ENCODE data around the gene WWOX. TPM values are rescaled to one million over a fixed set of nuclear protein-coding genes. Genes with fewer than 3 reads are reported as not detected.

WWOX gene
- total and polyA plus RNA-seq, 2 of the 13 experiments (the other 11 are each of a cell fraction or from before 2014, with no cell fraction given), result 9.1 to 37.4 TPM

DNA sequence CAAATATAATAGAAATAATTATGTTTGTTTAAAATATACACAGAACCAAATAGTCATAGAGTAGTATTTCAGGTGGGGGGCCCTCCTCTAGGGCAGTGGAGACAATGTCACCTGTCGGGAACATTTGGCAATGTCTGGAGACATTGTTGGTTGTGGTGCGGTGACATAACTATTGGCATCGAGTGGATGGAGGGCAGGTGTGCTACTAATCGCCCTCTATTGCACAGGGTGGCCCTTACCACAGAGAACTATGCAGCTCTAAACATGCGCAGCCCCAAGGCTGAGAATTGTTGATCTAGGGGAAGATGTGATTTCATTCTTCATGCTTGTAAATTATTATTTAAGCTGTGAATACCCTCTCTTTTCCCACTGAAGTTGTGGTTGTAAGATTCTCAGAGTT lies 594.0 kb downstream of the WWOX start:
- H2AFZ ChIP-seq (ENCODE audit: low read length), result no peak overlapping the region
- no peak overlapping the region for H3K27ac ChIP-seq (ENCODE audit: extremely low read length, insufficient read depth, low read length)
- no peak overlapping the region for H3K9ac ChIP-seq (ENCODE audit: insufficient read depth, low read depth, low read length)
- BruUV-seq (replicated peaks), result no TSS peak
- FAIRE-seq, result no peak
- no peaks in the 10 kb centered on the region for H4K20me1 ChIP-seq (ENCODE audit: insufficient read depth, low read length)
- intact Hi-C loops (cut with micrococcal nuclease; ENCODE audit: unreplicated experiment), result no loop called here
- no peak overlapping the region for H3K4me2 ChIP-seq (ENCODE audit: low read depth, low read length)
- H3K9me3 ChIP-seq (ENCODE audit: low read length), result no peaks in the 10 kb centered on the region
- in situ Hi-C loops (cut with HindIII; ENCODE audit: extremely low pct_ligation_motif_present, low pct_unique_long_range_greater_than_20kb), result no loop called here
- DNase-seq (ENCODE audit: low spot score), result no peak
- CTCF ChIA-PET (ENCODE audit: low intra/inter-chr PET ratio, low total read pairs), result no interaction called here
- peaks cover 10% of the 10 kb centered on the region for H3K4me1 ChIP-seq (ENCODE audit: insufficient read depth, low read length)
- no peak for ATAC-seq
- no peaks in the 10 kb centered on the region for H3K36me3 ChIP-seq (replicated peaks in 1 of 2; ENCODE audit: control insufficient read depth in 1 of 2, insufficient read depth in 2 of 2, low read length in 2 of 2)
- WGBS (ENCODE audit: low lambda C conversion rate), result 76% methylated on average over 5 of the region's 5 CpGs
- H3K27me3 ChIP-seq (ENCODE audit: control insufficient read depth in 1 of 2, insufficient read depth in 2 of 2, low read length in 2 of 2), result no peaks in the 10 kb centered on the region
- no peaks in the 10 kb centered on the region for H3K79me2 ChIP-seq (ENCODE audit: insufficient read depth, low read length)
- no peak overlapping the region for H3K4me3 ChIP-seq (replicated peaks in 1 of 3; ENCODE audit: insufficient read depth in 1 of 3, low read depth in 2 of 3, low read length in 3 of 3)
- POLR2A ChIA-PET, result no interaction called here
- TF ChIP-seq DNMT3B (CRISPR knock-in tag; conservative IDR thresholded peaks at IDR 0.05), result no peak
- TF ChIP-seq, protein P1, sequence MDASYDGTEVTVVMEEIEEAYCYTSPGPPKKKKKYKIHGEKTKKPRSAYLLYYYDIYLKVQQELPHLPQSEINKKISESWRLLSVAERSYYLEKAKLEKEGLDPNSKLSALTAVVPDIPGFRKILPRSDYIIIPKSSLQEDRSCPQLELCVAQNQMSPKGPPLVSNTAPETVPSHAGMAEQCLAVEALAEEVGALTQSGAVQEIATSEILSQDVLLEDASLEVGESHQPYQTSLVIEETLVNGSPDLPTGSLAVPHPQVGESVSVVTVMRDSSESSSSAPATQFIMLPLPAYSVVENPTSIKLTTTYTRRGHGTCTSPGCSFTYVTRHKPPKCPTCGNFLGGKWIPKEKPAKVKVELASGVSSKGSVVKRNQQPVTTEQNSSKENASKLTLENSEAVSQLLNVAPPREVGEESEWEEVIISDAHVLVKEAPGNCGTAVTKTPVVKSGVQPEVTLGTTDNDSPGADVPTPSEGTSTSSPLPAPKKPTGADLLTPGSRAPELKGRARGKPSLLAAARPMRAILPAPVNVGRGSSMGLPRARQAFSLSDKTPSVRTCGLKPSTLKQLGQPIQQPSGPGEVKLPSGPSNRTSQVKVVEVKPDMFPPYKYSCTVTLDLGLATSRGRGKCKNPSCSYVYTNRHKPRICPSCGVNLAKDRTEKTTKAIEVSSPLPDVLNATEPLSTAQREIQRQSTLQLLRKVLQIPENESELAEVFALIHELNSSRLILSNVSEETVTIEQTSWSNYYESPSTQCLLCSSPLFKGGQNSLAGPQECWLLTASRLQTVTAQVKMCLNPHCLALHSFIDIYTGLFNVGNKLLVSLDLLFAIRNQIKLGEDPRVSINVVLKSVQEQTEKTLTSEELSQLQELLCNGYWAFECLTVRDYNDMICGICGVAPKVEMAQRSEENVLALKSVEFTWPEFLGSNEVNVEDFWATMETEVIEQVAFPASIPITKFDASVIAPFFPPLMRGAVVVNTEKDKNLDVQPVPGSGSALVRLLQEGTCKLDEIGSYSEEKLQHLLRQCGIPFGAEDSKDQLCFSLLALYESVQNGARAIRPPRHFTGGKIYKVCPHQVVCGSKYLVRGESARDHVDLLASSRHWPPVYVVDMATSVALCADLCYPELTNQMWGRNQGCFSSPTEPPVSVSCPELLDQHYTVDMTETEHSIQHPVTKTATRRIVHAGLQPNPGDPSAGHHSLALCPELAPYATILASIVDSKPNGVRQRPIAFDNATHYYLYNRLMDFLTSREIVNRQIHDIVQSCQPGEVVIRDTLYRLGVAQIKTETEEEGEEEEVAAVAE (CRISPR knock-in tag; IDR thresholded peaks at IDR 0.05; ENCODE audit: borderline replicate concordance), result no peak
- TF ChIP-seq AGO2 (optimal IDR thresholded peaks at IDR 0.05; ENCODE audit: low read depth, low read length), result no peak
- TF ChIP-seq, protein P2, sequence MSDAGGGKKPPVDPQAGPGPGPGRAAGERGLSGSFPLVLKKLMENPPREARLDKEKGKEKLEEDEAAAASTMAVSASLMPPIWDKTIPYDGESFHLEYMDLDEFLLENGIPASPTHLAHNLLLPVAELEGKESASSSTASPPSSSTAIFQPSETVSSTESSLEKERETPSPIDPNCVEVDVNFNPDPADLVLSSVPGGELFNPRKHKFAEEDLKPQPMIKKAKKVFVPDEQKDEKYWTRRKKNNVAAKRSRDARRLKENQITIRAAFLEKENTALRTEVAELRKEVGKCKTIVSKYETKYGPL (CRISPR knock-in tag; IDR thresholded peaks at IDR 0.05), result no peak
- TF ChIP-seq, protein P3, sequence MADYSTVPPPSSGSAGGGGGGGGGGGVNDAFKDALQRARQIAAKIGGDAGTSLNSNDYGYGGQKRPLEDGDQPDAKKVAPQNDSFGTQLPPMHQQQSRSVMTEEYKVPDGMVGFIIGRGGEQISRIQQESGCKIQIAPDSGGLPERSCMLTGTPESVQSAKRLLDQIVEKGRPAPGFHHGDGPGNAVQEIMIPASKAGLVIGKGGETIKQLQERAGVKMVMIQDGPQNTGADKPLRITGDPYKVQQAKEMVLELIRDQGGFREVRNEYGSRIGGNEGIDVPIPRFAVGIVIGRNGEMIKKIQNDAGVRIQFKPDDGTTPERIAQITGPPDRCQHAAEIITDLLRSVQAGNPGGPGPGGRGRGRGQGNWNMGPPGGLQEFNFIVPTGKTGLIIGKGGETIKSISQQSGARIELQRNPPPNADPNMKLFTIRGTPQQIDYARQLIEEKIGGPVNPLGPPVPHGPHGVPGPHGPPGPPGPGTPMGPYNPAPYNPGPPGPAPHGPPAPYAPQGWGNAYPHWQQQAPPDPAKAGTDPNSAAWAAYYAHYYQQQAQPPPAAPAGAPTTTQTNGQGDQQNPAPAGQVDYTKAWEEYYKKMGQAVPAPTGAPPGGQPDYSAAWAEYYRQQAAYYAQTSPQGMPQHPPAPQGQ (CRISPR knock-in tag; IDR thresholded peaks at IDR 0.05; ENCODE audit: borderline replicate concordance), result no peak
- TF ChIP-seq U2AF1 (optimal IDR thresholded peaks at IDR 0.05; ENCODE audit: low read depth, low read length), result no peak
- no peak for TF ChIP-seq SALL1 (CRISPR knock-in tag; IDR thresholded peaks at IDR 0.05)
- TF ChIP-seq, protein P4, sequence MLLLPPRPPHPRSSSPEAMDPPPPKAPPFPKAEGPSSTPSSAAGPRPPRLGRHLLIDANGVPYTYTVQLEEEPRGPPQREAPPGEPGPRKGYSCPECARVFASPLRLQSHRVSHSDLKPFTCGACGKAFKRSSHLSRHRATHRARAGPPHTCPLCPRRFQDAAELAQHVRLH (CRISPR knock-in tag; IDR thresholded peaks at IDR 0.05; ENCODE audit: borderline replicate concordance, low read depth), result no peak
- no peak for TF ChIP-seq RBM22 (optimal IDR thresholded peaks at IDR 0.05; ENCODE audit: low read length)
- TF ChIP-seq ZNF160 (CRISPR knock-in tag; IDR thresholded peaks at IDR 0.05), result no peak
- no peak for TF ChIP-seq HMG20A (CRISPR knock-in tag; IDR thresholded peaks at IDR 0.05; ENCODE audit: borderline replicate concordance)
- TF ChIP-seq, protein P5, sequence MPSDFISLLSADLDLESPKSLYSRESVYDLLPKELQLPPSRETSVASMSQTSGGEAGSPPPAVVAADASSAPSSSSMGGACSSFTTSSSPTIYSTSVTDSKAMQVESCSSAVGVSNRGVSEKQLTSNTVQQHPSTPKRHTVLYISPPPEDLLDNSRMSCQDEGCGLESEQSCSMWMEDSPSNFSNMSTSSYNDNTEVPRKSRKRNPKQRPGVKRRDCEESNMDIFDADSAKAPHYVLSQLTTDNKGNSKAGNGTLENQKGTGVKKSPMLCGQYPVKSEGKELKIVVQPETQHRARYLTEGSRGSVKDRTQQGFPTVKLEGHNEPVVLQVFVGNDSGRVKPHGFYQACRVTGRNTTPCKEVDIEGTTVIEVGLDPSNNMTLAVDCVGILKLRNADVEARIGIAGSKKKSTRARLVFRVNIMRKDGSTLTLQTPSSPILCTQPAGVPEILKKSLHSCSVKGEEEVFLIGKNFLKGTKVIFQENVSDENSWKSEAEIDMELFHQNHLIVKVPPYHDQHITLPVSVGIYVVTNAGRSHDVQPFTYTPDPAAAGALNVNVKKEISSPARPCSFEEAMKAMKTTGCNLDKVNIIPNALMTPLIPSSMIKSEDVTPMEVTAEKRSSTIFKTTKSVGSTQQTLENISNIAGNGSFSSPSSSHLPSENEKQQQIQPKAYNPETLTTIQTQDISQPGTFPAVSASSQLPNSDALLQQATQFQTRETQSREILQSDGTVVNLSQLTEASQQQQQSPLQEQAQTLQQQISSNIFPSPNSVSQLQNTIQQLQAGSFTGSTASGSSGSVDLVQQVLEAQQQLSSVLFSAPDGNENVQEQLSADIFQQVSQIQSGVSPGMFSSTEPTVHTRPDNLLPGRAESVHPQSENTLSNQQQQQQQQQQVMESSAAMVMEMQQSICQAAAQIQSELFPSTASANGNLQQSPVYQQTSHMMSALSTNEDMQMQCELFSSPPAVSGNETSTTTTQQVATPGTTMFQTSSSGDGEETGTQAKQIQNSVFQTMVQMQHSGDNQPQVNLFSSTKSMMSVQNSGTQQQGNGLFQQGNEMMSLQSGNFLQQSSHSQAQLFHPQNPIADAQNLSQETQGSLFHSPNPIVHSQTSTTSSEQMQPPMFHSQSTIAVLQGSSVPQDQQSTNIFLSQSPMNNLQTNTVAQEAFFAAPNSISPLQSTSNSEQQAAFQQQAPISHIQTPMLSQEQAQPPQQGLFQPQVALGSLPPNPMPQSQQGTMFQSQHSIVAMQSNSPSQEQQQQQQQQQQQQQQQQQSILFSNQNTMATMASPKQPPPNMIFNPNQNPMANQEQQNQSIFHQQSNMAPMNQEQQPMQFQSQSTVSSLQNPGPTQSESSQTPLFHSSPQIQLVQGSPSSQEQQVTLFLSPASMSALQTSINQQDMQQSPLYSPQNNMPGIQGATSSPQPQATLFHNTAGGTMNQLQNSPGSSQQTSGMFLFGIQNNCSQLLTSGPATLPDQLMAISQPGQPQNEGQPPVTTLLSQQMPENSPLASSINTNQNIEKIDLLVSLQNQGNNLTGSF (CRISPR knock-in tag; IDR thresholded peaks at IDR 0.05), result no peak
- TF ChIP-seq ATAD3A (CRISPR knock-in tag; IDR thresholded peaks at IDR 0.05), result no peak
